Endothelial cell of umbilical vein (primary cell): ENCODE measurements around the gene ADCY9. TPM values are rescaled to one million over a fixed set of nuclear protein-coding genes. Genes with fewer than 3 reads are reported as not detected.

ENCODE experiments used
- BruUV-seq: library from RNA; stranded (reverse); fragments of 400-500 nt; replicated peaks from 2 replicates; lab custom pipeline; 2021; lab: Mats Ljungman, UMichigan
- CTCF ChIA-PET: fragments of 300-600, 350-600 bp; sonication (Branson Sonifier 250); formaldehyde crosslinking; loops from one replicate; lab custom pipeline; 2021; ENCODE audit warnings: antibody characterized with exemption, inconsistent platforms; lab: Charles Lee
- POLR2A ChIA-PET: fragments of 300-600, 350-600 bp; sonication (Branson Sonifier 250); formaldehyde crosslinking; loops from one replicate; lab custom pipeline; 2021; ENCODE audit warnings: antibody characterized with exemption, inconsistent platforms; lab: Charles Lee
- DNase-seq: peaks from one replicate; pipeline ENCODE4 v3.0.0-alpha.2; 2011; ENCODE audit warnings: low read depth, low spot score
- FAIRE-seq: peaks from 2 replicates; lab custom pipeline; 2011; peaks lifted over from hg19 to GRCh38; lab: Jason Lieb, UNC
- H2AFZ ChIP-seq: 2 replicates; pipeline ENCODE4 v1.6.0; 2012; ENCODE audit warnings: low read depth, low read length, control low read depth, inconsistent platforms
- H3K27ac ChIP-seq: 2 replicates; pipeline ENCODE4 v1.5.1; 2011; ENCODE audit warnings: low read depth, mild to moderate bottlenecking, control low read depth, low read length, moderate library complexity; ENCODE audit not compliant: insufficient read depth
- H3K27me3 ChIP-seq, 2 experiments: 2 replicates each; pipeline versions ENCODE4 v1.6.0 to v1.6.1; 2011; ENCODE audit warnings: low read length in 2 of 2, mixed read lengths in 1 of 2; ENCODE audit not compliant: control insufficient read depth in 2 of 2, insufficient read depth in 2 of 2
- H3K36me3 ChIP-seq, 2 experiments: 2 replicates in 1 of 2; 3 replicates in 1 of 2; pipeline ENCODE4 v1.5.1; 2011; ENCODE audit warnings: low read length in 2 of 2, mild to moderate bottlenecking in 1 of 2, moderate library complexity in 1 of 2; ENCODE audit not compliant: control insufficient read depth in 2 of 2, insufficient read depth in 2 of 2; ENCODE audit errors: extremely low read depth in 1 of 2
- H3K4me1 ChIP-seq: 3 replicates; pipeline ENCODE4 v1.5.1; 2011; ENCODE audit warnings: mild to moderate bottlenecking, low read length; ENCODE audit not compliant: control insufficient read depth, insufficient read depth; ENCODE audit errors: extremely low read depth
- H3K4me2 ChIP-seq: 2 replicates; pipeline ENCODE4 v1.6.1; 2011; ENCODE audit warnings: low read length, control low read depth, mixed read lengths; ENCODE audit not compliant: insufficient read depth
- H3K4me3 ChIP-seq, 3 experiments: fragments of 200-600 bp in 1 of 3; sonication (generic), shearing (Covaris generic) in 1 of 3; replicated peaks in 1 of 3; 2 replicates each; pipeline ENCODE4 v1.5.1; 2011 to 2016; ENCODE audit warnings: control low read depth in 3 of 3, low read length in 3 of 3, mild to moderate bottlenecking in 2 of 3, inconsistent platforms in 1 of 3, low read depth in 1 of 3, moderate library complexity in 1 of 3; ENCODE audit not compliant: insufficient read depth in 1 of 3
- H3K79me2 ChIP-seq: 2 replicates; pipeline ENCODE4 v1.6.0; 2012; ENCODE audit warnings: low read length, inconsistent platforms; ENCODE audit not compliant: control insufficient read depth, insufficient read depth
- H3K9ac ChIP-seq: replicated peaks from 2 replicates; pipeline ENCODE3; 2011; ENCODE audit warnings: low read length, control low read depth; ENCODE audit not compliant: insufficient read depth; ENCODE audit errors: extremely low read depth
- H3K9me1 ChIP-seq: replicated peaks from 3 replicates; pipeline ENCODE4 v1.6.0; 2011; ENCODE audit warnings: mild to moderate bottlenecking, low read length; ENCODE audit not compliant: control insufficient read depth, insufficient read depth; ENCODE audit errors: extremely low read depth
- H3K9me3 ChIP-seq: replicated peaks from 2 replicates; pipeline ENCODE4 v1.5.1; 2012; ENCODE audit warnings: low read length, inconsistent platforms; ENCODE audit not compliant: control insufficient read depth, insufficient read depth
- H4K20me1 ChIP-seq: replicated peaks from 2 replicates; pipeline ENCODE3; 2011; ENCODE audit warnings: mild to moderate bottlenecking, low read length; ENCODE audit not compliant: control insufficient read depth, insufficient read depth; ENCODE audit errors: extremely low read depth
- CTCF ChIP-seq, 2 donors: IDR thresholded peaks; 1 replicate in 1 of 2; 2 replicates in 1 of 2; pipeline ENCODE4 v1.5.1; 2011; ENCODE audit warnings: low read length in 2 of 2, mild to moderate bottlenecking in 2 of 2, moderate library complexity in 2 of 2, control low read depth in 1 of 2, inconsistent platforms in 1 of 2, low read depth in 1 of 2; ENCODE audit not compliant: insufficient read depth in 1 of 2; ENCODE audit errors: extremely low read depth in 1 of 2
- FOS ChIP-seq: IDR thresholded peaks from 2 replicates; pipeline ENCODE4 v1.6.1; 2011; ENCODE audit warnings: mild to moderate bottlenecking, low read length, moderate library complexity, borderline replicate concordance; ENCODE audit not compliant: insufficient read depth
- MAX ChIP-seq: IDR thresholded peaks from 2 replicates; pipeline ENCODE4 v1.6.1; 2011; ENCODE audit not compliant: insufficient read depth, insufficient read length
- POLR2AphosphoS5 ChIP-seq: IDR thresholded peaks from 2 replicates; pipeline ENCODE4 v1.6.1; 2012; ENCODE audit warnings: low read depth, mild to moderate bottlenecking, control low read depth, low read length, moderate library complexity; ENCODE audit not compliant: insufficient read depth
- dilution Hi-C: fragments of 300-500 bp; cut with MboI; formaldehyde crosslinking; loops from one replicate; pipeline ENCODE4 v1.15.0; 2019; ENCODE audit warnings: low sequenced_read_pairs; ENCODE audit not compliant: extremely low pct_ligation_motif_present
- intact Hi-C: fragments of 100-400 bp; cut with micrococcal nuclease; formaldehyde crosslinking; loops from one replicate; pipeline ENCODE4 v1.10.0; 2022
- polyA plus RNA-seq, 4 experiments: library from polyadenylated mRNA; depleted of rRNA in 3 of 4; stranded (reverse) in 3 of 4; unstranded in 1 of 4; fragments of >200 nt; gene quantifications; 2 replicates each; pipeline versions ENCODE4 v1.2.1 to v1.2.3, GENCODE V29; 2011 to 2012; ENCODE audit warnings: missing spikeins in 1 of 4
- total RNA-seq: library from RNA; stranded (reverse); gene quantifications from 2 replicates; pipeline ENCODE4 v1.2.3, GENCODE V29; 2021

Gene ADCY9
- total and polyA plus RNA-seq, 2 donors (not counting 3 experiments of a cell fraction or from before 2014, with no cell fraction given): 6.8 to 14.0 TPM

- POLR2A ChIA-PET: no interaction called here
- intact Hi-C loops: loop anchor here (1.0 to 2.0 kb wide), 2 partner anchors 248 to 314 kb away; no protein-coding TSS in a partner anchor
- H3K27ac ChIP-seq: no peak overlapping the region
Observed at GRCh38 chr16:3938843-3939624, 177.2 kb downstream of the ADCY9 start.

More at GRCh38 chr16:3938843-3939624, 177.2 kb downstream of the ADCY9 start:
- TF ChIP-seq CTCF (IDR thresholded peaks at IDR 0.05; ENCODE audit: extremely low read depth in 1 of 2, insufficient read depth in 1 of 2, low read depth in 1 of 2, low read length in 2 of 2) (peak; percentile 90 to 97), POLR2AphosphoS5 (no peak), FOS (no peak), MAX (no peak)
- Histone ChIP-seq H3K4me2 (peak overlapping the region; percentile 32), H3K9ac (no peak overlapping the region), H3K79me2 (no peaks in the 10 kb centered on the region), H3K9me3 (no peaks in the 10 kb centered on the region), H3K27me3 (peaks cover 0 to 2% of the 10 kb centered on the region in 2 experiments), H2AFZ (peak overlapping the region; percentile 72), H3K9me1 (no peaks in the 10 kb centered on the region), H3K4me3 (peak overlapping the region in 1 of 3 experiments; percentile 29), H3K36me3 (no peaks in the 10 kb centered on the region), H3K4me1 (peaks cover 3% of the 10 kb centered on the region), H4K20me1 (no peaks in the 10 kb centered on the region)
- CTCF ChIA-PET: interaction anchor here (0.6 to 3.0 kb wide), 26 partner anchors 8 to 464 kb away, joined by 3 to 30 read pairs (median 3); partner anchors contain the start of gene ADCY9
- FAIRE-seq (peak; percentile 69), DNase-seq (peak; percentile 55)
- BruUV-seq: no TSS peak
- dilution Hi-C loops: no loop called here
